IMR-90 (cell line): ENCODE data around the gene CDC5L. TPM values are rescaled to one million over a fixed set of nuclear protein-coding genes. Genes with fewer than 3 reads are reported as not detected.

ENCODE experiments used
- ATAC-seq: fragments of 200-7000 bp; cut with Tn5 transposase; 2 replicates; pipeline ENCODE4 v1.9.1; 2020; ENCODE audit warnings: low read depth, mild to moderate bottlenecking, moderate library complexity
- BruUV-seq: library from RNA; stranded (reverse); fragments of 400-500 nt; replicated peaks from 2 replicates; lab custom pipeline; 2021; lab: Mats Ljungman, UMichigan
- CTCF ChIA-PET: fragments of 300-600 bp; formaldehyde crosslinking; extraction: SDS; loops from one replicate; lab custom pipeline; 2021; ENCODE audit warnings: antibody characterized with exemption; lab: Yijun Ruan, JAX
- POLR2A ChIA-PET: fragments of 300-600 bp; sonication (Branson Sonifier 250); formaldehyde crosslinking; loops from one replicate; lab custom pipeline; 2022; ENCODE audit warnings: antibody characterized with exemption; ENCODE audit not compliant: unreplicated experiment; lab: Charles Lee
- DNase-seq: peaks from one replicate; pipeline ENCODE4 v3.0.0; 2013
- H2AFZ ChIP-seq: replicated peaks from 2 replicates; pipeline ENCODE3; 2013; ENCODE audit warnings: low read length, mild to moderate bottlenecking; ENCODE audit not compliant: poor library complexity
- H2AK5ac ChIP-seq: 2 replicates; pipeline ENCODE4 v1.6.1; 2013; ENCODE audit warnings: low read depth, low read length, inconsistent platforms
- H2AK9ac ChIP-seq: replicated peaks from 2 replicates; pipeline ENCODE3; 2013; ENCODE audit warnings: mild to moderate bottlenecking, low read depth, low read length, moderate library complexity; ENCODE audit not compliant: poor library complexity
- H2BK120ac ChIP-seq: 2 replicates; pipeline ENCODE4 v1.6.1; 2013; ENCODE audit warnings: low read depth, low read length, inconsistent platforms
- H2BK15ac ChIP-seq: 3 replicates; pipeline ENCODE4 v1.6.1; 2013; ENCODE audit warnings: low read depth, low read length, inconsistent platforms
- H2BK20ac ChIP-seq: 2 replicates; pipeline ENCODE4 v1.6.1; 2013; ENCODE audit warnings: low read depth, mild to moderate bottlenecking, inconsistent platforms, low read length, moderate library complexity
- H2BK5ac ChIP-seq: 2 replicates; pipeline ENCODE4 v1.6.1; 2013; ENCODE audit warnings: mild to moderate bottlenecking, low read depth, low read length, inconsistent platforms; ENCODE audit not compliant: poor library complexity, severe bottlenecking
- H3K14ac ChIP-seq: replicated peaks from 2 replicates; pipeline ENCODE4 v1.6.1; 2013; ENCODE audit warnings: low read depth, low read length, inconsistent platforms
- H3K18ac ChIP-seq: 2 replicates; pipeline ENCODE4 v1.6.1; 2013; ENCODE audit warnings: low read depth, low read length, control low read depth
- H3K23ac ChIP-seq: 2 replicates; pipeline ENCODE4 v1.6.1; 2013; ENCODE audit warnings: low read depth, low read length, inconsistent platforms
- H3K27ac ChIP-seq: 2 replicates; pipeline ENCODE4 v1.5.1; 2013; ENCODE audit warnings: mild to moderate bottlenecking, control low read depth, low read length; ENCODE audit not compliant: insufficient read depth
- H3K27me3 ChIP-seq: 2 replicates; pipeline ENCODE4 v1.6.1; 2013; ENCODE audit warnings: low read length; ENCODE audit not compliant: control insufficient read depth, insufficient read depth
- H3K36me3 ChIP-seq: 2 replicates; pipeline ENCODE4 v1.6.1; 2013; ENCODE audit warnings: low read length, mixed read lengths; ENCODE audit not compliant: control insufficient read depth, insufficient read depth
- H3K4ac ChIP-seq: 2 replicates; pipeline ENCODE4 v1.6.1; 2013; ENCODE audit warnings: low read depth, low read length, inconsistent platforms
- H3K4me1 ChIP-seq: 2 replicates; pipeline ENCODE4 v1.6.1; 2013; ENCODE audit warnings: low read length, mixed read lengths; ENCODE audit not compliant: control insufficient read depth, insufficient read depth
- H3K4me2 ChIP-seq: 2 replicates; pipeline ENCODE4 v1.6.1; 2013; ENCODE audit warnings: low read depth, mild to moderate bottlenecking, control low read depth, low read length, moderate library complexity
- H3K4me3 ChIP-seq: 2 replicates; pipeline ENCODE4 v1.5.1; 2013; ENCODE audit warnings: low read depth, mild to moderate bottlenecking, control low read depth, low read length, moderate library complexity; ENCODE audit not compliant: insufficient read depth
- H3K56ac ChIP-seq: 2 replicates; pipeline ENCODE4 v1.6.1; 2013; ENCODE audit warnings: low read length, inconsistent platforms; ENCODE audit not compliant: insufficient read depth; ENCODE audit errors: extremely low read depth
- H3K79me1 ChIP-seq, 2 experiments: 2 replicates each; pipeline ENCODE4 v1.6.1; 2013; ENCODE audit warnings: low read length in 2 of 2, inconsistent platforms in 1 of 2, low read depth in 1 of 2
- H3K9ac ChIP-seq: 2 replicates; pipeline ENCODE4 v1.6.1; 2013; ENCODE audit warnings: low read depth, low read length, control low read depth
- H3K9me1 ChIP-seq: 2 replicates; pipeline ENCODE4 v1.6.1; 2013; ENCODE audit warnings: low read length, inconsistent platforms; ENCODE audit not compliant: insufficient read depth
- H3K9me3 ChIP-seq: 2 replicates; pipeline ENCODE4 v1.6.1; 2013; ENCODE audit warnings: low read length; ENCODE audit not compliant: control insufficient read depth, insufficient read depth
- H4K20me1 ChIP-seq: 2 replicates; pipeline ENCODE4 v1.6.1; 2013; ENCODE audit warnings: low read length, inconsistent platforms; ENCODE audit not compliant: insufficient read depth
- H4K5ac ChIP-seq: 2 replicates; pipeline ENCODE4 v1.6.1; 2013; ENCODE audit warnings: mild to moderate bottlenecking, low read depth, low read length, control low read depth
- H4K8ac ChIP-seq, 2 experiments: 2 replicates each; pipeline ENCODE4 v1.6.1; 2013; ENCODE audit warnings: low read depth in 2 of 2, low read length in 2 of 2, control low read depth in 1 of 2, inconsistent platforms in 1 of 2
- H4K91ac ChIP-seq: 2 replicates; pipeline ENCODE4 v1.6.1; 2013; ENCODE audit warnings: low read depth, low read length, inconsistent platforms; ENCODE audit not compliant: insufficient read depth
- BHLHE40 ChIP-seq: fragments of 150-350 bp; IDR thresholded peaks from 2 replicates; pipeline ENCODE4 v1.6.1; 2016; ENCODE audit warnings: mild to moderate bottlenecking, low read depth, low read length
- CEBPB ChIP-seq: IDR thresholded peaks from 2 replicates; pipeline ENCODE4 v1.6.1; 2012; ENCODE audit warnings: low read depth, low read length, improper control_type of control experiment
- CHD1 ChIP-seq: IDR thresholded peaks from 2 replicates; pipeline ENCODE4 v1.6.1; 2012; ENCODE audit warnings: low read depth, low read length, improper control_type of control experiment
- CTCF ChIP-seq: conservative IDR thresholded peaks from 2 replicates; pipeline ENCODE4 v1.5.1; 2012; ENCODE audit warnings: mild to moderate bottlenecking, low read depth, low read length, improper control_type of control experiment
- FOS ChIP-seq: fragments of 150-350 bp; IDR thresholded peaks from 2 replicates; pipeline ENCODE4 v1.6.1; 2016; ENCODE audit warnings: low read depth, low read length
- MAFK ChIP-seq: IDR thresholded peaks from 2 replicates; pipeline ENCODE4 v1.6.1; 2012; ENCODE audit warnings: low read depth, low read length, improper control_type of control experiment
- MAZ ChIP-seq: IDR thresholded peaks from 2 replicates; pipeline ENCODE4 v1.6.1; 2012; ENCODE audit warnings: low read depth, mild to moderate bottlenecking, low read length, improper control_type of control experiment, moderate library complexity, borderline replicate concordance
- MXI1 ChIP-seq: IDR thresholded peaks from 2 replicates; pipeline ENCODE4 v1.6.1; 2012; ENCODE audit warnings: low read depth, mild to moderate bottlenecking, low read length, moderate library complexity, borderline replicate concordance
- NFE2L2 ChIP-seq: fragments of 150-350 bp; IDR thresholded peaks from 2 replicates; pipeline ENCODE4 v1.6.1; 2016; ENCODE audit warnings: low read depth, mild to moderate bottlenecking, low read length
- POLR2A ChIP-seq: IDR thresholded peaks from 2 replicates; pipeline ENCODE4 v1.6.1; 2012; ENCODE audit warnings: mild to moderate bottlenecking, low read depth, low read length
- RAD21 ChIP-seq: IDR thresholded peaks from 2 replicates; pipeline ENCODE4 v1.6.1; 2012; ENCODE audit warnings: low read length, improper control_type of control experiment
- RCOR1 ChIP-seq: IDR thresholded peaks from 2 replicates; pipeline ENCODE4 v1.6.1; 2012; ENCODE audit warnings: mild to moderate bottlenecking, low read length, improper control_type of control experiment; ENCODE audit not compliant: insufficient replicate concordance
- RFX5 ChIP-seq: IDR thresholded peaks from 2 replicates; pipeline ENCODE4 v1.8.0; 2012; ENCODE audit warnings: low read depth, mild to moderate bottlenecking, low read length, moderate library complexity
- SMC3 ChIP-seq: fragments of 150-350 bp; IDR thresholded peaks from 2 replicates; pipeline ENCODE4 v1.6.1; 2016; ENCODE audit warnings: low read depth, mild to moderate bottlenecking, antibody characterized with exemption, low read length, moderate library complexity
- WGBS, 2 experiments: methylation state at CpG; one replicate each; pipeline versions ENCODE4 v1.1.5 to v1.1.7; 2013; ENCODE audit warnings: missing lambda C conversion rate in 2 of 2; ENCODE audit not compliant: insufficient read length in 1 of 2; ENCODE audit errors: extremely low coverage in 2 of 2; 5-methylcytosine and 5-hydroxymethylcytosine counted together
- dilution Hi-C: fragments of 300-500 bp; cut with HindIII; formaldehyde crosslinking; loops from one replicate; pipeline ENCODE4 v1.14.3; 2018; ENCODE audit warnings: low sequenced_read_pairs; ENCODE audit not compliant: unreplicated experiment
- in situ Hi-C: fragments of 300-500 bp; cut with MboI; formaldehyde crosslinking; loops from 3 replicates; pipeline ENCODE4 v1.14.3; 2019; ENCODE audit warnings: low sequenced_read_pairs, inconsistent platforms, mixed read lengths
- intact Hi-C: fragments of 100-400 bp; cut with micrococcal nuclease; formaldehyde crosslinking; loops from 2 replicates; pipeline ENCODE4 v1.10.0; 2022
- polyA plus RNA-seq, 3 experiments: library from polyadenylated mRNA; depleted of rRNA; stranded (reverse); fragments of >200 nt; gene quantifications; 2 replicates each; pipeline ENCODE4 v1.2.3, GENCODE V29; 2012; ENCODE audit warnings: low replicate concordance in 1 of 3
- total RNA-seq: library from RNA; depleted of rRNA; stranded (reverse); fragments of >200 nt; gene quantifications from 2 replicates; pipeline ENCODE4 v1.2.3, GENCODE V29; 2012
- TF ChIP-seq, protein P1 (sequence below): fragments of 150-350 bp; IDR thresholded peaks from 2 replicates; pipeline ENCODE4 v1.6.1; 2017; ENCODE audit warnings: mild to moderate bottlenecking, antibody characterized with exemption, low read length, low read depth
- TF ChIP-seq, protein P2 (sequence below): fragments of 150-350 bp; IDR thresholded peaks from 2 replicates; pipeline ENCODE4 v1.6.1; 2016; ENCODE audit warnings: low read depth, mild to moderate bottlenecking, low read length, moderate library complexity, borderline replicate concordance

CDC5L gene
- total and polyA plus RNA-seq, 2 of the 4 experiments (the other 2 are of a cell fraction) = 9.9 to 17.7 TPM

DNA sequence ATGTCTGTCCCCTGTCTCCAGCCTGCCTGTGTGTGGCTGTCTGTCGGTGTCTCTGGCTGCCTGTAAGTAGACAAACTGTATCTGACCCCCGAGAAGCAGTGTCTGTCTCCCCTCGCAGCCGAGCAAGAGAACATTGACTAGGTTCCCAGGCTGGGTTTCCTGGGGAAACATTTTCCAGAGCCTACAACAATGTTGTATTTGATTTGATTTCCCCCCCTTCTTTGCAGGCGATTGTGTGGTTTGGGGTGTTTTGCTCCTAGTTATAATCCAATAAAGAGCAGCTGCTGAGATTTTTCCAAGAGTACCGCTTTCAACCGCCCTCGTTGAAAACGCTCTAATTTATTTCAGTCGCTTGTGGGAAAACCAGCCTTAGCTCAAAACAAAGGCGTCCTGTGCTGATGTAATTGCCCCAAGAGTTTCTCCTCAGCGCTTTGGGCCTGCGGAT, 92.6 kb downstream of the CDC5L start:
- 82% methylated on average over 6 of the region's 13 CpGs; no CpG with 5 or more reads in 1 of the 2 experiments for WGBS, 2 experiments
- POLR2A ChIA-PET = no interaction called here

More for the DNA sequence above, 92.6 kb downstream of the CDC5L start:
- H3K79me1 ChIP-seq = no peaks in the 10 kb centered on the region
- H3K36me3 ChIP-seq = no peaks in the 10 kb centered on the region
- in situ Hi-C loops = loop anchor here (10.0 to 25.0 kb wide), 2 partner anchors 945 to 1232 kb away; no protein-coding TSS in a partner anchor
- H2AK9ac ChIP-seq = no peak overlapping the region
- peaks cover 2% of the 10 kb centered on the region; the same call in 1 of the 2 replicates for H3K4me1 ChIP-seq
- H3K9me1 ChIP-seq = no peaks in the 10 kb centered on the region
- ATAC-seq = no peak
- no peak overlapping the region for H3K18ac ChIP-seq
- H3K9ac ChIP-seq = no peak overlapping the region
- H3K4me2 ChIP-seq = no peak overlapping the region
- no peak overlapping the region for H2AFZ ChIP-seq
- intact Hi-C loops = no loop called here
- no peak overlapping the region for H3K4ac ChIP-seq
- no peak overlapping the region for H4K8ac ChIP-seq
- DNase-seq = no peak
- H2BK5ac ChIP-seq = no peak overlapping the region
- H3K27ac ChIP-seq = no peak overlapping the region
- H3K9me3 ChIP-seq = no peaks in the 10 kb centered on the region
- H4K20me1 ChIP-seq = no peaks in the 10 kb centered on the region
- H3K56ac ChIP-seq = no peak overlapping the region
- CTCF ChIA-PET = no interaction called here
- H2AK5ac ChIP-seq = no peak overlapping the region
- H4K5ac ChIP-seq = no peak overlapping the region
- H3K4me3 ChIP-seq = no peak overlapping the region
- no peak overlapping the region for H3K23ac ChIP-seq
- dilution Hi-C loops = no loop called here
- H2BK15ac ChIP-seq = no peak overlapping the region
- TF ChIP-seq RFX5 (no peak), FOS (no peak), MXI1 (no peak), MAFK (no peak), RCOR1 (no peak), MAZ (no peak), NFE2L2 (no peak), POLR2A (no peak), RAD21 (no peak), CTCF (no peak), BHLHE40 (no peak), SMC3 (no peak), CHD1 (no peak), CEBPB (no peak)
- TF ChIP-seq, protein P1, sequence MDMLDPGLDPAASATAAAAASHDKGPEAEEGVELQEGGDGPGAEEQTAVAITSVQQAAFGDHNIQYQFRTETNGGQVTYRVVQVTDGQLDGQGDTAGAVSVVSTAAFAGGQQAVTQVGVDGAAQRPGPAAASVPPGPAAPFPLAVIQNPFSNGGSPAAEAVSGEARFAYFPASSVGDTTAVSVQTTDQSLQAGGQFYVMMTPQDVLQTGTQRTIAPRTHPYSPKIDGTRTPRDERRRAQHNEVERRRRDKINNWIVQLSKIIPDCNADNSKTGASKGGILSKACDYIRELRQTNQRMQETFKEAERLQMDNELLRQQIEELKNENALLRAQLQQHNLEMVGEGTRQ = no peak
- TF ChIP-seq, protein P2, sequence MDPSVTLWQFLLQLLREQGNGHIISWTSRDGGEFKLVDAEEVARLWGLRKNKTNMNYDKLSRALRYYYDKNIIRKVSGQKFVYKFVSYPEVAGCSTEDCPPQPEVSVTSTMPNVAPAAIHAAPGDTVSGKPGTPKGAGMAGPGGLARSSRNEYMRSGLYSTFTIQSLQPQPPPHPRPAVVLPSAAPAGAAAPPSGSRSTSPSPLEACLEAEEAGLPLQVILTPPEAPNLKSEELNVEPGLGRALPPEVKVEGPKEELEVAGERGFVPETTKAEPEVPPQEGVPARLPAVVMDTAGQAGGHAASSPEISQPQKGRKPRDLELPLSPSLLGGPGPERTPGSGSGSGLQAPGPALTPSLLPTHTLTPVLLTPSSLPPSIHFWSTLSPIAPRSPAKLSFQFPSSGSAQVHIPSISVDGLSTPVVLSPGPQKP = no peak
- peaks cover 61% of the 10 kb centered on the region for H3K27me3 ChIP-seq
- no peak overlapping the region for H4K91ac ChIP-seq
- H2BK120ac ChIP-seq = no peak overlapping the region
- H3K14ac ChIP-seq = no peak overlapping the region
- BruUV-seq = no TSS peak
- no peak overlapping the region for H2BK20ac ChIP-seq
